Skeletal muscle tissue (tissue), 4 donors: ENCODE measurements around the gene ALG8. TPM values are rescaled to one million over a fixed set of nuclear protein-coding genes. Genes with fewer than 3 reads are reported as not detected.

Experiments used
- H3K27ac ChIP-seq: one replicate; pipeline ENCODE4 v1.7.0; 2013; ENCODE audit warnings: mild to moderate bottlenecking, low read depth, low read length, inconsistent platforms
- H3K27me3 ChIP-seq, 3 donors: one replicate each; pipeline ENCODE4 v1.7.0; 2013; ENCODE audit warnings: low read length in 3 of 3; ENCODE audit not compliant: control insufficient read depth in 3 of 3, insufficient read depth in 3 of 3
- H3K36me3 ChIP-seq, 3 donors: one replicate each; pipeline ENCODE4 v1.7.0; 2013; ENCODE audit warnings: low read length in 3 of 3; ENCODE audit not compliant: control insufficient read depth in 3 of 3, insufficient read depth in 3 of 3
- H3K4me1 ChIP-seq, 3 donors: one replicate each; pipeline ENCODE4 v1.7.0; 2013; ENCODE audit warnings: low read length in 3 of 3, mild to moderate bottlenecking in 3 of 3; ENCODE audit not compliant: control insufficient read depth in 3 of 3, insufficient read depth in 3 of 3
- H3K4me3 ChIP-seq, 3 donors: one replicate each; pipeline ENCODE4 v1.7.0; 2013; ENCODE audit warnings: low read length in 3 of 3
- H3K9ac ChIP-seq, 3 donors: one replicate each; pipeline ENCODE4 v1.7.0; 2013; ENCODE audit warnings: low read length in 3 of 3, mild to moderate bottlenecking in 3 of 3, moderate library complexity in 2 of 3, low read depth in 1 of 3
- H3K9me3 ChIP-seq, 3 donors: one replicate each; pipeline ENCODE4 v1.7.0; 2013; ENCODE audit warnings: low read length in 3 of 3; ENCODE audit not compliant: control insufficient read depth in 3 of 3
- total RNA-seq: library from RNA; depleted of rRNA; stranded (reverse); fragments of >200 nt; gene quantifications from one replicate; pipeline ENCODE4 v1.2.3, GENCODE V29; 2014
- donor health status: Osteomylitis.

Gene ALG8
- total RNA-seq, 1 donor from 2014 or later, result 57.4 TPM

- no peak overlapping the region for H3K27ac ChIP-seq
- H3K9me3 ChIP-seq, result no peaks in the 10 kb centered on the region
- peaks cover 5 to 7% (median 6%) of the 10 kb centered on the region in 3 donors for H3K36me3 ChIP-seq
- peaks cover 30 to 50% (median 32%) of the 10 kb centered on the region in 3 donors for H3K4me1 ChIP-seq
- H3K9ac ChIP-seq, result peak overlapping the region in 1 of 3 donors; percentile 1
- no peaks in the 10 kb centered on the region for H3K27me3 ChIP-seq
- H3K4me3 ChIP-seq, result peak overlapping the region in 1 of 3 donors; percentile 28
These were observed 62.6 kb downstream of the ALG8 start for GRCh38 chr11:78076733-78077403.

- Histone ChIP-seq H3K9ac (no peak overlapping the region), H3K27me3 (no peaks in the 10 kb centered on the region), H3K36me3 (peaks cover 9 to 20% (median 11%) of the 10 kb centered on the region in 3 donors), H3K9me3 (no peaks in the 10 kb centered on the region), H3K27ac (no peak overlapping the region), H3K4me1 (peaks cover 32 to 47% (median 39%) of the 10 kb centered on the region in 3 donors), H3K4me3 (no peak overlapping the region)
These were observed 64.7 kb downstream of the ALG8 start for GRCh38 chr11:78074756-78075155.

- H3K36me3 ChIP-seq, result peaks cover 19 to 34% (median 19%) of the 10 kb centered on the region in 3 donors
These were observed 67.0 kb downstream of the ALG8 start for GRCh38 chr11:78072455-78072854.

GRCh38 chr11:78071717-78072116 is 67.7 kb downstream of the ALG8 start:
- Histone ChIP-seq H3K27me3 (no peaks in the 10 kb centered on the region), H3K9me3 (no peaks in the 10 kb centered on the region), H3K4me1 (peaks cover 14 to 29% (median 24%) of the 10 kb centered on the region in 3 donors), H3K4me3 (no peak overlapping the region), H3K27ac (no peak overlapping the region), H3K36me3 (peaks cover 19 to 35% (median 20%) of the 10 kb centered on the region in 3 donors), H3K9ac (peak overlapping the region in 1 of 3 donors; percentile 43)

More at GRCh38 chr11:78072455-78072854, 67.0 kb downstream of the ALG8 start:
- H3K27me3 ChIP-seq, result no peaks in the 10 kb centered on the region
- H3K4me1 ChIP-seq, result peaks cover 21 to 35% (median 31%) of the 10 kb centered on the region in 3 donors
- H3K9me3 ChIP-seq, result no peaks in the 10 kb centered on the region
- no peak overlapping the region for H3K27ac ChIP-seq
- H3K9ac ChIP-seq, result no peak overlapping the region
- no peak overlapping the region for H3K4me3 ChIP-seq

- Histone ChIP-seq H3K4me3 (no peak overlapping the region), H3K36me3 (peaks cover 19 to 35% (median 20%) of the 10 kb centered on the region in 3 donors), H3K27ac (no peak overlapping the region), H3K27me3 (no peaks in the 10 kb centered on the region), H3K4me1 (peaks cover 8 to 23% (median 18%) of the 10 kb centered on the region in 3 donors), H3K9me3 (no peaks in the 10 kb centered on the region), H3K9ac (no peak overlapping the region)
These were observed 68.8 kb downstream of the ALG8 start for GRCh38 chr11:78070621-78071020.

- Histone ChIP-seq H3K27me3 (no peaks in the 10 kb centered on the region), H3K9ac (no peak overlapping the region), H3K4me1 (peaks cover 13 to 25% (median 15%) of the 10 kb centered on the region in 3 donors), H3K36me3 (peaks cover 16 to 32% (median 20%) of the 10 kb centered on the region in 3 donors), H3K9me3 (no peaks in the 10 kb centered on the region), H3K27ac (no peak overlapping the region), H3K4me3 (no peak overlapping the region)
These were observed 70.0 kb downstream of the ALG8 start for GRCh38 chr11:78069465-78069864.

GRCh38 chr11:78067704-78068103 is 71.7 kb downstream of the ALG8 start:
- Histone ChIP-seq H3K9me3 (no peaks in the 10 kb centered on the region), H3K27ac (no peak overlapping the region), H3K36me3 (peaks cover 16 to 32% (median 19%) of the 10 kb centered on the region in 3 donors), H3K4me1 (peaks cover 26 to 41% (median 32%) of the 10 kb centered on the region in 3 donors), H3K4me3 (no peak overlapping the region), H3K27me3 (no peaks in the 10 kb centered on the region), H3K9ac (no peak overlapping the region)

- Histone ChIP-seq H3K9me3 (no peaks in the 10 kb centered on the region), H3K27ac (no peak overlapping the region), H3K9ac (no peak overlapping the region), H3K36me3 (peaks cover 11 to 26% (median 11%) of the 10 kb centered on the region in 3 donors), H3K4me1 (peaks cover 34 to 51% (median 41%) of the 10 kb centered on the region in 3 donors), H3K27me3 (no peaks in the 10 kb centered on the region), H3K4me3 (no peak overlapping the region)
These were observed 73.0 kb downstream of the ALG8 start for GRCh38 chr11:78066471-78066870.

GRCh38 chr11:78065203-78065602 is 74.2 kb downstream of the ALG8 start:
- H3K9me3 ChIP-seq, result no peaks in the 10 kb centered on the region
- H3K4me3 ChIP-seq, result peak overlapping the region; percentile 38 to 67 (median 46)
- H3K27me3 ChIP-seq, result no peaks in the 10 kb centered on the region
- H3K4me1 ChIP-seq, result peaks cover 40 to 60% (median 43%) of the 10 kb centered on the region in 3 donors
- no peak overlapping the region for H3K27ac ChIP-seq
- H3K36me3 ChIP-seq, result peaks cover 8 to 18% (median 11%) of the 10 kb centered on the region in 3 donors
- peak overlapping the region in 1 of 3 donors; percentile 15 for H3K9ac ChIP-seq

GRCh38 chr11:78063440-78064181 is 75.8 kb downstream of the ALG8 start, which contains the start of gene THRSP:
Gene THRSP, plus strand, starts transcription at chr11:78063861. Its CDS starts 21 bp downstream, at chr11:78063882.
- H3K27ac ChIP-seq, result peak within 1 kb of the TSS; percentile 67
- H3K36me3 ChIP-seq, result peaks cover 3 to 8% (median 7%) of the 10 kb centered on the region in 3 donors
- H3K9me3 ChIP-seq, result no peaks in the 10 kb centered on the region
- peaks cover 33 to 56% (median 37%) of the 10 kb centered on the region in 3 donors for H3K4me1 ChIP-seq
- peak within 1 kb of the TSS; percentile 57 to 77 (median 60) for H3K4me3 ChIP-seq
- H3K9ac ChIP-seq, result peak within 1 kb of the TSS in 2 of 3 donors; percentile 71 to 79
- H3K27me3 ChIP-seq, result no peaks in the 10 kb centered on the region
